Stimulated activated CD4-positive, alpha-beta T cell treated with anti-CD3 and anti-CD28 coated beads, Interleukin-1b, Interleukin-23, amount 100 ng/mL, for 1 hour (primary cell): ENCODE results near the gene CYB5R4.
"Not testable (repeated sequence)": the region's sequence is repeated elsewhere in the genome, so short reads cannot be mapped to it uniquely, and the experiment has no call there.

Source experiments
- DNase-seq, 2 donors: peaks; one replicate each; pipeline ENCODE4 v3.0.0-alpha.2; 2020; ENCODE audit warnings: low read depth in 2 of 2

Gene CYB5R4

GRCh38 chr6:83862776-83863471, 3.4 kb downstream of the CYB5R4 start:
- DNase-seq = no peak

- no peak for DNase-seq
These were observed 7.6 kb downstream of the CYB5R4 start for GRCh38 chr6:83867043-83867442.

- no peak for DNase-seq
These were observed 8.2 kb downstream of the CYB5R4 start for GRCh38 chr6:83867527-83868161.

GRCh38 chr6:83868639-83869038, 9.2 kb downstream of the CYB5R4 start:
- no peak for DNase-seq

GRCh38 chr6:83870649-83871048, 11.2 kb downstream of the CYB5R4 start:
- DNase-seq = no peak

- no peak for DNase-seq
These were observed 13.1 kb downstream of the CYB5R4 start for GRCh38 chr6:83872386-83873118.

- no peak for DNase-seq
These were observed 14.4 kb downstream of the CYB5R4 start for GRCh38 chr6:83873869-83874268.

- DNase-seq = no peak
These were observed 16.4 kb downstream of the CYB5R4 start for GRCh38 chr6:83875843-83876242.

- DNase-seq = no peak
These were observed 19.6 kb downstream of the CYB5R4 start for GRCh38 chr6:83878902-83879644.

- no peak for DNase-seq
These were observed 20.3 kb downstream of the CYB5R4 start for GRCh38 chr6:83879746-83880145.

- no peak for DNase-seq
These were observed 23.8 kb downstream of the CYB5R4 start for GRCh38 chr6:83883240-83883639.

- DNase-seq = no peak
These were observed 25.0 kb downstream of the CYB5R4 start for GRCh38 chr6:83884523-83884922.

GRCh38 chr6:83885984-83886383, 26.5 kb downstream of the CYB5R4 start:
- DNase-seq = no peak

GRCh38 chr6:83889621-83890020, 30.1 kb downstream of the CYB5R4 start:
- no peak for DNase-seq

- no peak for DNase-seq
These were observed 31.0 kb downstream of the CYB5R4 start for GRCh38 chr6:83890520-83890919.

GRCh38 chr6:83891586-83891985, 32.1 kb downstream of the CYB5R4 start:
- DNase-seq = no peak

- DNase-seq = no peak
These were observed 33.5 kb downstream of the CYB5R4 start for GRCh38 chr6:83893024-83893423.

- DNase-seq = not testable (repeated sequence)
These were observed 37.6 kb downstream of the CYB5R4 start for GRCh38 chr6:83897094-83897493.

GRCh38 chr6:83901624-83902023, 42.1 kb downstream of the CYB5R4 start:
- no peak for DNase-seq

- DNase-seq = no peak
These were observed 44.9 kb downstream of the CYB5R4 start for GRCh38 chr6:83904395-83904794.

GRCh38 chr6:83905648-83906047, 46.2 kb downstream of the CYB5R4 start:
- DNase-seq = no peak
